Adrenal gland (tissue), 12 donors: ENCODE measurements around the gene PACRG. TPM values are rescaled to one million over a fixed set of nuclear protein-coding genes. Genes with fewer than 3 reads are reported as not detected.

Source experiments
- DNase-seq, 7 donors: peaks; one replicate each; pipeline ENCODE4 v3.0.0-alpha.2; 2019 to 2020
- H3K27ac ChIP-seq, 5 donors: fragments of 200-600 bp; sonication (generic) in 4 of 5; 1 replicate in 3 of 5; 2 replicates in 2 of 5; pipeline versions ENCODE4 v1.5.1 to v1.8.0; 2016 to 2020; ENCODE audit warnings: mild to moderate bottlenecking in 1 of 5
- H3K27me3 ChIP-seq: fragments of 200-600 bp; 2 replicates; pipeline ENCODE4 v1.8.0; 2021
- H3K36me3 ChIP-seq, 2 donors: fragments of 200-600 bp; replicated peaks in 1 of 2; 1 replicate in 1 of 2; 2 replicates in 1 of 2; pipeline versions ENCODE4 v1.5.1 to v1.8.0; 2018 to 2022
- H3K4me1 ChIP-seq, 2 donors: fragments of 200-600 bp; replicated peaks in 1 of 2; 1 replicate in 1 of 2; 2 replicates in 1 of 2; pipeline versions ENCODE4 v1.5.1 to v1.8.0; 2018 to 2021
- H3K4me3 ChIP-seq, 4 donors: fragments of 200-600 bp; sonication (generic) in 3 of 4; one replicate each; pipeline ENCODE4 v1.5.1; 2016 to 2018
- H3K9me3 ChIP-seq, 3 donors: fragments of 200-600 bp; sonication (generic) in 1 of 3; replicated peaks in 1 of 3; 1 replicate in 2 of 3; 2 replicates in 1 of 3; pipeline versions ENCODE4 v1.5.1 to v1.8.0; 2016 to 2021
- CTCF ChIP-seq, 6 experiments: fragments of 450-650 bp in 4 of 6; fragments of 200-600 bp in 2 of 6; sonication (generic) in 1 of 6; IDR thresholded peaks; 1 replicate in 5 of 6; 2 replicates in 1 of 6; pipeline versions ENCODE4 v1.5.1 to v1.8.0; 2016 to 2021; ENCODE audit warnings: antibody characterized with exemption in 6 of 6, mild to moderate bottlenecking in 2 of 6, moderate library complexity in 1 of 6
- POLR2A ChIP-seq, 2 donors: fragments of 450-650 bp; IDR thresholded peaks; one replicate each; pipeline ENCODE4 v1.6.1; 2017; ENCODE audit warnings: antibody characterized with exemption in 2 of 2, mild to moderate bottlenecking in 2 of 2, moderate library complexity in 1 of 2
- WGBS, 4 donors: extraction: QIAGEN DNeasy Blood & Tissue Kit in 2 of 4; methylation state at CpG; one replicate each; pipeline versions ENCODE4 v1.1.5 to v1.1.7; 2013 to 2017; 5-methylcytosine and 5-hydroxymethylcytosine counted together
- intact Hi-C, 2 donors: fragments of 100-400 bp; cut with DNase I; formaldehyde crosslinking; loops; one replicate each; pipeline versions ENCODE4 v1.14.1 to v1.15.0; 2022 to 2023
- polyA plus RNA-seq, 3 donors: library from polyadenylated mRNA; stranded (reverse); fragments of 200-250 nt in 2 of 3; fragments of 350-450 nt in 1 of 3; fragmentation: Illumina TruSeq in 1 of 3; extraction: RNeasy Lipid Tissue Mini Kit (QIAGEN cat#74804) in 1 of 3; gene quantifications; one replicate each; pipeline ENCODE4 v1.2.3, GENCODE V29; 2013 to 2014
- total RNA-seq, 9 donors: library from RNA; depleted of rRNA in 4 of 9; stranded (reverse); fragments of >200 nt in 4 of 9; fragments of 120-200 nt in 1 of 9; fragmentation: NEBNext Ultra II Directional in 1 of 9; extraction: Animal tissue kit (Norgen Biotek cat#: 25700) in 1 of 9; gene quantifications; one replicate each; pipeline versions ENCODE4 v1.1.0 to v1.2.4, GENCODE V29; 2013 to 2023
- donor health status: healthy with polysubstance abuse.
- donor health status: Bipolar disorder and iron deficiency.
- donor health status: DM: yes; HTN: yes; CAD: no.
- donor health status: DM: no; HTN: no; CAD: no.
- donor health status: DM: no; HTN: no; CAD: no.
- donor health status: DM: yes; HTN: yes; CAD: no.

Gene PACRG
- total and polyA plus RNA-seq, 12 donors, result 0.18 to 6.1 (median 1.4) TPM

GRCh38 chr6:162829013-162829742 is 101.4 kb downstream of the PACRG start:
- H3K27me3 ChIP-seq, result no peaks in the 10 kb centered on the region
- no peaks in the 10 kb centered on the region for H3K9me3 ChIP-seq
- no peak overlapping the region for H3K4me3 ChIP-seq
- H3K27ac ChIP-seq, result no peak overlapping the region
- H3K4me1 ChIP-seq, result peaks cover 0 to 11% of the 10 kb centered on the region in 2 donors
- H3K36me3 ChIP-seq, result no peaks in the 10 kb centered on the region
- TF ChIP-seq POLR2A (IDR thresholded peaks at IDR 0.05) (no peak), CTCF (IDR thresholded peaks at IDR 0.05) (no peak)
- DNase-seq, result no peak
- intact Hi-C loops, result no loop called here
- WGBS, 4 donors, result 73 to 84% (median 79%) methylated on average over 8 of the region's 8 CpGs

- Histone ChIP-seq H3K4me1 (no peaks in the 10 kb centered on the region), H3K27ac (no peak overlapping the region), H3K4me3 (no peak overlapping the region), H3K9me3 (no peaks in the 10 kb centered on the region), H3K36me3 (no peaks in the 10 kb centered on the region), H3K27me3 (no peaks in the 10 kb centered on the region)
- intact Hi-C loops, result no loop called here
- 73 to 81% (median 79%) methylated on average over 4 of the region's 4 CpGs for WGBS, 4 donors
- TF ChIP-seq CTCF (IDR thresholded peaks at IDR 0.05) (no peak), POLR2A (IDR thresholded peaks at IDR 0.05) (no peak)
- DNase-seq, result no peak
Observed at GRCh38 chr6:162833776-162834175, 106.0 kb downstream of the PACRG start.

- 81 to 84% (median 83%) methylated on average over 7 to 9 of the region's 9 CpGs for WGBS, 4 donors
- H3K4me1 ChIP-seq, result no peaks in the 10 kb centered on the region
- no peaks in the 10 kb centered on the region for H3K9me3 ChIP-seq
- H3K36me3 ChIP-seq, result no peaks in the 10 kb centered on the region
- TF ChIP-seq CTCF (IDR thresholded peaks at IDR 0.05) (no peak), POLR2A (IDR thresholded peaks at IDR 0.05) (no peak)
- no peaks in the 10 kb centered on the region for H3K27me3 ChIP-seq
- no peak for DNase-seq
- intact Hi-C loops, result no loop called here
- no peak overlapping the region for H3K27ac ChIP-seq
- no peak overlapping the region for H3K4me3 ChIP-seq
Observed at GRCh38 chr6:162845972-162846371, 118.2 kb downstream of the PACRG start.

DNA sequence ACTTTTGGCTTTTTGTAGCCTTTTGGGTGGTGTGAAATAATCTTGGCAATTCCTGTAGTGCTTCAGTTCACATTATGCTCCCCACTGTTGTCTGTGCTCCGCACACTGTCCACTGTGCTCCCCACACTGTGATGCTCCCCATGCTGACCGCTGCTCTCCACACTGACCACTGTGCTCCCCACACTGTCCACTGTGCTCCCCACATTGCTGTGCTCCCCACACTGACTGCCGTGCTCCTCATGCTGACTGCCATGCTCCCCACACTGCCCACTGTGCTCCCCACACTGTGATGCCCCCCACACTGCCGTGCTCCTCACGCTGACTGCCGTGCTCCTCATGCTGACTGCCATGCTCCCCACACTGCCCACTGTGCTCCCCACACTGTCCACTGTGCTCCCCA is 118.9 kb downstream of the PACRG start:
- WGBS, 4 donors, result 90 to 96% (median 94%) methylated on average over 6 of the region's 6 CpGs

More for the DNA sequence above, 118.9 kb downstream of the PACRG start:
- TF ChIP-seq CTCF (IDR thresholded peaks at IDR 0.05), result no peak
- no peak overlapping the region for H3K27ac ChIP-seq
- no peak for DNase-seq
- H3K36me3 ChIP-seq, result no peaks in the 10 kb centered on the region
- no peak overlapping the region for H3K4me3 ChIP-seq
- no peaks in the 10 kb centered on the region for H3K4me1 ChIP-seq
- intact Hi-C loops, result no loop called here
- no peaks in the 10 kb centered on the region for H3K9me3 ChIP-seq
- H3K27me3 ChIP-seq, result no peaks in the 10 kb centered on the region
